ENCODE data around the gene GRK6. TPM values are rescaled to one million over a fixed set of nuclear protein-coding genes. Genes with fewer than 3 reads are reported as not detected.

GRK6 gene
- polyA plus RNA-seq, 1 of the 3 experiments (the other 2 are of a cell fraction): 39.5 TPM

DNA sequence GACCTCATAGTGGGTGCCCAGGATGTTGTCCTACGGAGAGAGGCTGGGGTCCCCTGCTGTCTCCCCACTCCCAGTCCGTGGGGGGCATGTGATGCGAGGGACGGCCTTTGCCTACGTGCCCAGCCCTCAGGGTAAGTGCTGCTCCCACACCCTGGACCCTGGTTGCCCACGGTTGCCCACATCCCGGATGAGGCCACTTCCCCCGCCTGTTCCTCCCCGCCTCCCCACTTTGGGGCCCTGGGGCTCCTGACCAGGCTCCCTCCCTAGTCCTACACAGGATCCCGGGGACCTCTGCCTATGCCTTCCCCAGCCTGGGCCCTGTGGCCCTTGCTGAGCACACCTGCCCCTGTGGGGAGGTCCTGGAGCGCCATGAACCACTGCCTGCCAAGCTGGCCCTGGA, 40.8 kb upstream of the GRK6 start:
- ChIA-PET POLR2A (no interaction called here), CTCF (interaction anchor here (1.0 to 14.2 kb wide), 7 partner anchors 15 to 117 kb away, joined by 3 to 209 read pairs (median 42); no protein-coding TSS in a partner anchor)
- TF ChIP-seq CTCF (IDR thresholded peaks at IDR 0.05) (no peak), EP300 (IDR thresholded peaks at IDR 0.05; ENCODE audit: borderline replicate concordance in 1 of 2, low read depth in 1 of 2, low read length in 1 of 2) (no peak), RXRA (IDR thresholded peaks at IDR 0.05; ENCODE audit: borderline replicate concordance, low read depth) (no peak), MXI1 (IDR thresholded peaks at IDR 0.05; ENCODE audit: low read depth, low read length) (no peak), TAF1 (IDR thresholded peaks at IDR 0.05; ENCODE audit: borderline replicate concordance, low read depth, low read length) (no peak), TEAD4 (IDR thresholded peaks at IDR 0.05; ENCODE audit: borderline replicate concordance, insufficient read depth) (no peak)
- TF ChIP-seq, protein P1, sequence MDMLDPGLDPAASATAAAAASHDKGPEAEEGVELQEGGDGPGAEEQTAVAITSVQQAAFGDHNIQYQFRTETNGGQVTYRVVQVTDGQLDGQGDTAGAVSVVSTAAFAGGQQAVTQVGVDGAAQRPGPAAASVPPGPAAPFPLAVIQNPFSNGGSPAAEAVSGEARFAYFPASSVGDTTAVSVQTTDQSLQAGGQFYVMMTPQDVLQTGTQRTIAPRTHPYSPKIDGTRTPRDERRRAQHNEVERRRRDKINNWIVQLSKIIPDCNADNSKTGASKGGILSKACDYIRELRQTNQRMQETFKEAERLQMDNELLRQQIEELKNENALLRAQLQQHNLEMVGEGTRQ (IDR thresholded peaks at IDR 0.05; ENCODE audit: borderline replicate concordance, low read depth, low read length): no peak

GRCh38 chr5:177386542-177386941, 39.9 kb upstream of the GRK6 start:
- H3K9me2 ChIP-seq: no peaks in the 10 kb centered on the region
- no peak overlapping the region for H3K4me2 ChIP-seq
- H3K79me2 ChIP-seq (ENCODE audit: insufficient read depth): no peaks in the 10 kb centered on the region
- no peaks in the 10 kb centered on the region for H3K27me3 ChIP-seq (ENCODE audit: insufficient read depth)
- peaks cover 5% of the 10 kb centered on the region for H3F3A ChIP-seq (replicated peaks; ENCODE audit: insufficient read depth)
- H3K27ac ChIP-seq (ENCODE audit: low read depth in 2 of 2, low read length in 1 of 2): no peak overlapping the region
- H3K4me1 ChIP-seq (ENCODE audit: control insufficient read depth in 1 of 2, insufficient read depth in 2 of 2, low read depth in 1 of 2, low read length in 1 of 2): peaks cover 0 to 3% of the 10 kb centered on the region in 2 experiments; a peak in 1 of 4 replicates
- ChIA-PET CTCF (interaction anchor here (1.0 to 14.2 kb wide), 6 partner anchors 16 to 116 kb away, joined by 3 to 209 read pairs (median 23); no protein-coding TSS in a partner anchor), POLR2A (no interaction called here)
- H2AFZ ChIP-seq (ENCODE audit: low read depth): no peak overlapping the region
- H4K20me1 ChIP-seq (ENCODE audit: insufficient read depth): no peaks in the 10 kb centered on the region
- H3K36me3 ChIP-seq (replicated peaks in 1 of 2; ENCODE audit: control insufficient read depth in 1 of 2, insufficient read depth in 2 of 2, low read length in 1 of 2): no peaks in the 10 kb centered on the region
- H3K9ac ChIP-seq: no peak overlapping the region
- WGBS (ENCODE audit: low lambda C conversion rate): 68% methylated on average over 5 of the region's 8 CpGs
- H3K9me3 ChIP-seq: no peaks in the 10 kb centered on the region
- DNase-seq: no peak
- H3K4me3 ChIP-seq (ENCODE audit: low read depth in 2 of 2, low read length in 1 of 2): no peak overlapping the region
- no peak for TF ChIP-seq MEF2A (IDR thresholded peaks at IDR 0.05; ENCODE audit: borderline replicate concordance, low read depth)
- TF ChIP-seq FOXM1 (IDR thresholded peaks at IDR 0.05; ENCODE audit: low read depth): no peak
- TF ChIP-seq, protein P2, sequence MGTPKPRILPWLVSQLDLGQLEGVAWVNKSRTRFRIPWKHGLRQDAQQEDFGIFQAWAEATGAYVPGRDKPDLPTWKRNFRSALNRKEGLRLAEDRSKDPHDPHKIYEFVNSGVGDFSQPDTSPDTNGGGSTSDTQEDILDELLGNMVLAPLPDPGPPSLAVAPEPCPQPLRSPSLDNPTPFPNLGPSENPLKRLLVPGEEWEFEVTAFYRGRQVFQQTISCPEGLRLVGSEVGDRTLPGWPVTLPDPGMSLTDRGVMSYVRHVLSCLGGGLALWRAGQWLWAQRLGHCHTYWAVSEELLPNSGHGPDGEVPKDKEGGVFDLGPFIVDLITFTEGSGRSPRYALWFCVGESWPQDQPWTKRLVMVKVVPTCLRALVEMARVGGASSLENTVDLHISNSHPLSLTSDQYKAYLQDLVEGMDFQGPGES (IDR thresholded peaks at IDR 0.05; ENCODE audit: low read depth, low read length): no peak
- no peak for TF ChIP-seq MXI1 (IDR thresholded peaks at IDR 0.05; ENCODE audit: low read depth, low read length)
- no peak for TF ChIP-seq RFX5 (IDR thresholded peaks at IDR 0.05; ENCODE audit: low read length)

More for the DNA sequence above, 40.8 kb upstream of the GRK6 start:
- Histone ChIP-seq H2AFZ (ENCODE audit: low read depth) (no peak overlapping the region), H3K9me2 (no peaks in the 10 kb centered on the region), H3K4me1 (ENCODE audit: control insufficient read depth in 1 of 2, insufficient read depth in 2 of 2, low read depth in 1 of 2, low read length in 1 of 2) (peaks cover 0 to 1% of the 10 kb centered on the region in 2 experiments; a peak in 1 of 4 replicates), H3K79me2 (ENCODE audit: insufficient read depth) (no peaks in the 10 kb centered on the region), H3K4me2 (no peak overlapping the region), H3K9ac (no peak overlapping the region), H3K27me3 (ENCODE audit: insufficient read depth) (no peaks in the 10 kb centered on the region), H4K20me1 (ENCODE audit: insufficient read depth) (no peaks in the 10 kb centered on the region), H3K27ac (ENCODE audit: low read depth in 2 of 2, low read length in 1 of 2) (no peak overlapping the region), H3F3A (replicated peaks; ENCODE audit: insufficient read depth) (peaks cover 5% of the 10 kb centered on the region), H3K4me3 (ENCODE audit: low read depth in 2 of 2, low read length in 1 of 2) (no peak overlapping the region), H3K9me3 (no peaks in the 10 kb centered on the region), H3K36me3 (replicated peaks in 1 of 2; ENCODE audit: control insufficient read depth in 1 of 2, insufficient read depth in 2 of 2, low read length in 1 of 2) (no peaks in the 10 kb centered on the region)
- 56% methylated on average over 5 of the region's 11 CpGs for WGBS (ENCODE audit: low lambda C conversion rate)
- no peak for DNase-seq
